WI38 (cell line): ENCODE measurements around the gene RTP3.

Experiments
- H3K4me3 ChIP-seq: 2 replicates; pipeline ENCODE4 v1.5.1; 2011; ENCODE audit warnings: low read depth, mild to moderate bottlenecking, control low read depth, low read length
- CTCF ChIP-seq: IDR thresholded peaks from 2 replicates; pipeline ENCODE4 v1.5.1; 2012; ENCODE audit warnings: low read depth, mild to moderate bottlenecking, control low read depth, low read length

RTP3 gene

GRCh38 chr3:46469680-46470357, 28.0 kb upstream of the RTP3 start:
- no peak for TF ChIP-seq CTCF
- no peak overlapping the region for H3K4me3 ChIP-seq

GRCh38 chr3:46470831-46471230, 26.9 kb upstream of the RTP3 start:
- TF ChIP-seq CTCF, result no peak
- H3K4me3 ChIP-seq, result no peak overlapping the region

GRCh38 chr3:46471371-46471914, 26.3 kb upstream of the RTP3 start:
- TF ChIP-seq CTCF, result no peak
- no peak overlapping the region for H3K4me3 ChIP-seq

GRCh38 chr3:46472736-46473135, 25.0 kb upstream of the RTP3 start:
- no peak overlapping the region for H3K4me3 ChIP-seq
- no peak for TF ChIP-seq CTCF

- no peak for TF ChIP-seq CTCF
- no peak overlapping the region for H3K4me3 ChIP-seq
These were observed 20.6 kb upstream of the RTP3 start for GRCh38 chr3:46477145-46477544.

GRCh38 chr3:46477756-46478155, 20.0 kb upstream of the RTP3 start:
- TF ChIP-seq CTCF, result no peak
- H3K4me3 ChIP-seq, result no peak overlapping the region

- TF ChIP-seq CTCF, result no peak
- H3K4me3 ChIP-seq, result no peak overlapping the region
These were observed 19.4 kb upstream of the RTP3 start for GRCh38 chr3:46478341-46478740.
